Muscle of leg (tissue), 11 donors: ENCODE data around the gene LORICRIN. TPM values are rescaled to one million over a fixed set of nuclear protein-coding genes. Genes with fewer than 3 reads are reported as not detected.

ENCODE experiments used
- DNase-seq: peaks from one replicate; pipeline ENCODE4 v3.0.0; 2013
- H3K27ac ChIP-seq: one replicate; pipeline ENCODE4 v1.5.1; 2013; ENCODE audit warnings: mild to moderate bottlenecking, low read length, control low read depth
- H3K27me3 ChIP-seq: one replicate; pipeline ENCODE4 v1.6.1; 2013; ENCODE audit warnings: low read length; ENCODE audit not compliant: control insufficient read depth, insufficient read depth
- H3K36me3 ChIP-seq: one replicate; pipeline ENCODE4 v1.6.1; 2013; ENCODE audit warnings: low read length; ENCODE audit not compliant: control insufficient read depth, insufficient read depth
- H3K4me1 ChIP-seq: one replicate; pipeline ENCODE4 v1.6.1; 2013; ENCODE audit warnings: low read length; ENCODE audit not compliant: control insufficient read depth, insufficient read depth
- H3K4me3 ChIP-seq: one replicate; pipeline ENCODE4 v1.5.1; 2013; ENCODE audit warnings: low read length, control low read depth
- H3K9me3 ChIP-seq: replicated peaks from 2 replicates; pipeline ENCODE4 v1.6.1; 2013; ENCODE audit warnings: low read depth, low read length; ENCODE audit not compliant: control insufficient read depth
- WGBS: methylation state at CpG from one replicate; pipeline ENCODE4 v1.1.5; 2013; ENCODE audit warnings: missing lambda C conversion rate; ENCODE audit not compliant: insufficient coverage; 5-methylcytosine and 5-hydroxymethylcytosine counted together
- polyA plus RNA-seq, 8 donors: library from polyadenylated mRNA; unstranded; fragments of 120-200 nt; gene quantifications; one replicate each; pipeline versions ENCODE4 v1.2.1 to v1.2.3, GENCODE V29; 2013; ENCODE audit warnings: inconsistent platforms in 1 of 8, low replicate concordance in 1 of 8; ENCODE audit not compliant: insufficient read length in 8 of 8, insufficient read depth in 1 of 8
- total RNA-seq: library from RNA; stranded (reverse); fragments of 120-200 nt; gene quantifications from one replicate; pipeline ENCODE4 v1.2.4, GENCODE V29; 2013

The LORICRIN gene
- total and polyA plus RNA-seq, 9 donors = not detected

- WGBS = 60% methylated on average over 1 of the region's 5 CpGs
- DNase-seq = no peak
- no peaks in the 10 kb centered on the region for H3K4me1 ChIP-seq
- H3K9me3 ChIP-seq = no peaks in the 10 kb centered on the region
- H3K27me3 ChIP-seq = peaks cover 5% of the 10 kb centered on the region
- H3K36me3 ChIP-seq = no peaks in the 10 kb centered on the region
- H3K27ac ChIP-seq = no peak overlapping the region
- H3K4me3 ChIP-seq = no peak overlapping the region
These were observed 11.2 kb upstream of the LORICRIN start for GRCh38 chr1:153248176-153248879.

- no peaks in the 10 kb centered on the region for H3K36me3 ChIP-seq
- peak; percentile 92 for DNase-seq
- peaks cover 5% of the 10 kb centered on the region for H3K27me3 ChIP-seq
- no peak overlapping the region for H3K4me3 ChIP-seq
- no peaks in the 10 kb centered on the region for H3K4me1 ChIP-seq
- no peaks in the 10 kb centered on the region for H3K9me3 ChIP-seq
- WGBS = no CpG with 5 or more reads among the region's 1 CpG
- no peak overlapping the region for H3K27ac ChIP-seq
These were observed 9.3 kb upstream of the LORICRIN start for GRCh38 chr1:153250166-153250565.

GRCh38 chr1:153251087-153251486 lies 8.4 kb upstream of the LORICRIN start:
- WGBS = 69% methylated on average over 2 of the region's 2 CpGs

GRCh38 chr1:153251562-153251961 lies 7.9 kb upstream of the LORICRIN start:
- H3K27ac ChIP-seq = no peak overlapping the region
- H3K4me3 ChIP-seq = no peak overlapping the region
- WGBS = 64% methylated on average over 2 of the region's 3 CpGs
- H3K27me3 ChIP-seq = peaks cover 5% of the 10 kb centered on the region
- no peaks in the 10 kb centered on the region for H3K4me1 ChIP-seq
- DNase-seq = no peak
- no peaks in the 10 kb centered on the region for H3K9me3 ChIP-seq
- H3K36me3 ChIP-seq = no peaks in the 10 kb centered on the region

More at GRCh38 chr1:153251087-153251486, 8.4 kb upstream of the LORICRIN start:
- Histone ChIP-seq H3K9me3 (no peaks in the 10 kb centered on the region), H3K27me3 (peaks cover 5% of the 10 kb centered on the region), H3K4me1 (no peaks in the 10 kb centered on the region), H3K36me3 (no peaks in the 10 kb centered on the region), H3K4me3 (no peak overlapping the region), H3K27ac (no peak overlapping the region)
- DNase-seq = no peak

GRCh38 chr1:153251988-153252387 lies 7.5 kb upstream of the LORICRIN start:
- Histone ChIP-seq H3K4me3 (no peak overlapping the region), H3K27me3 (peaks cover 5% of the 10 kb centered on the region), H3K4me1 (no peaks in the 10 kb centered on the region), H3K36me3 (no peaks in the 10 kb centered on the region), H3K9me3 (no peaks in the 10 kb centered on the region), H3K27ac (no peak overlapping the region)
- DNase-seq = no peak
- 55% methylated on average over 4 of the region's 4 CpGs for WGBS

- H3K4me1 ChIP-seq = no peaks in the 10 kb centered on the region
- no peaks in the 10 kb centered on the region for H3K9me3 ChIP-seq
- WGBS = 42% methylated on average over 2 of the region's 2 CpGs
- H3K27ac ChIP-seq = no peak overlapping the region
- H3K27me3 ChIP-seq = peaks cover 4% of the 10 kb centered on the region
- no peak overlapping the region for H3K4me3 ChIP-seq
- peak; percentile 65 for DNase-seq
- H3K36me3 ChIP-seq = no peaks in the 10 kb centered on the region
These were observed 6.4 kb upstream of the LORICRIN start for GRCh38 chr1:153253076-153253475.

- Histone ChIP-seq H3K27ac (no peak overlapping the region), H3K9me3 (no peaks in the 10 kb centered on the region), H3K36me3 (no peaks in the 10 kb centered on the region), H3K4me1 (no peaks in the 10 kb centered on the region), H3K27me3 (peaks cover 1% of the 10 kb centered on the region), H3K4me3 (no peak overlapping the region)
- no CpG with 5 or more reads among the region's 1 CpG for WGBS
- DNase-seq = no peak
These were observed 5.8 kb upstream of the LORICRIN start for GRCh38 chr1:153253693-153254092.

GRCh38 chr1:153260585-153261280 lies 1.2 kb downstream of the LORICRIN start:
- Histone ChIP-seq H3K27me3 (peaks cover 43% of the 10 kb centered on the region), H3K9me3 (no peaks in the 10 kb centered on the region), H3K27ac (no peak overlapping the region), H3K4me1 (peaks cover 8% of the 10 kb centered on the region), H3K4me3 (peak overlapping the region; percentile 17), H3K36me3 (no peaks in the 10 kb centered on the region)
- 7% methylated on average over 39 of the region's 45 CpGs for whole genome bisulfite sequencing
- peak; percentile 21 for DNase-seq

- Histone ChIP-seq H3K4me1 (peaks cover 8% of the 10 kb centered on the region), H3K9me3 (no peaks in the 10 kb centered on the region), H3K27me3 (peaks cover 43% of the 10 kb centered on the region), H3K36me3 (no peaks in the 10 kb centered on the region), H3K27ac (no peak overlapping the region), H3K4me3 (peak overlapping the region; percentile 17)
- DNase-seq = peak; percentile 49
- WGBS = 3% methylated on average over 74 of the region's 80 CpGs
These were observed 2.0 kb downstream of the LORICRIN start for GRCh38 chr1:153261281-153262069.

- H3K27me3 ChIP-seq = peaks cover 43% of the 10 kb centered on the region
- no CpG with 5 or more reads among the region's 6 CpGs for WGBS
These were observed 2.5 kb downstream of the LORICRIN start for GRCh38 chr1:153262070-153262366.

More at GRCh38 chr1:153262070-153262366, 2.5 kb downstream of the LORICRIN start:
- DNase-seq = no peak
- Histone ChIP-seq H3K27ac (no peak overlapping the region), H3K36me3 (no peaks in the 10 kb centered on the region), H3K4me3 (no peak overlapping the region), H3K9me3 (no peaks in the 10 kb centered on the region), H3K4me1 (peaks cover 8% of the 10 kb centered on the region)
